HepG2 (cell line): ENCODE data around the gene ZBTB1. TPM values are rescaled to one million over a fixed set of nuclear protein-coding genes. Genes with fewer than 3 reads are reported as not detected.

Source experiments
- ATAC-seq: fragments of 200-7000 bp; cut with Tn5 transposase; 3 replicates; pipeline ENCODE4 v1.9.1; 2020; ENCODE audit warnings: mild to moderate bottlenecking, moderate library complexity
- BruUV-seq: library from RNA; stranded (reverse); fragments of 400-500 nt; replicated peaks from 2 replicates; lab custom pipeline; 2021; lab: Mats Ljungman, UMichigan
- CTCF ChIA-PET: fragments of 300-600 bp; formaldehyde crosslinking; extraction: SDS; loops from one replicate; lab custom pipeline; 2021; ENCODE audit warnings: low total read pairs, inconsistent platforms, low intra/inter-chr PET ratio; lab: Yijun Ruan, JAX
- POLR2A ChIA-PET: fragments of 350-600 bp; sonication (Branson Sonifier 250); formaldehyde crosslinking; loops from one replicate; lab custom pipeline; 2020; ENCODE audit warnings: antibody characterized with exemption, inconsistent platforms; lab: Yijun Ruan, JAX
- DNase-seq: peaks from one replicate; pipeline ENCODE4 v3.0.0-alpha.2; 2015; ENCODE audit warnings: low spot score
- FAIRE-seq: peaks from 3 replicates; lab custom pipeline; 2011; peaks lifted over from hg19 to GRCh38; lab: Jason Lieb, UNC
- H2AFZ ChIP-seq: one replicate; pipeline ENCODE4 v1.6.1; 2011; ENCODE audit warnings: low read length, inconsistent platforms
- H3K27ac ChIP-seq: fragments of 300-600 bp; 3 replicates; pipeline ENCODE4 v1.8.0; 2011; ENCODE audit warnings: mixed run types, mild to moderate bottlenecking, mixed read lengths, low read length, inconsistent platforms; ENCODE audit not compliant: insufficient read depth; ENCODE audit errors: extremely low read length
- H3K27me3 ChIP-seq, 2 experiments: fragments of 200-600 bp in 1 of 2; 2 replicates in 1 of 2; 3 replicates in 1 of 2; pipeline versions ENCODE4 v1.6.0 to v1.8.0; 2011; ENCODE audit warnings: low read length in 2 of 2, mild to moderate bottlenecking in 2 of 2, moderate library complexity in 2 of 2, inconsistent platforms in 1 of 2; ENCODE audit not compliant: insufficient read depth in 2 of 2, control insufficient read depth in 1 of 2
- H3K36me3 ChIP-seq, 2 experiments: fragments of 200-600 bp in 1 of 2; replicated peaks in 1 of 2; 2 replicates in 1 of 2; 3 replicates in 1 of 2; pipeline versions ENCODE4 v1.5.1 to v1.8.0; 2011; ENCODE audit warnings: low read length in 2 of 2, inconsistent platforms in 1 of 2; ENCODE audit not compliant: insufficient read depth in 2 of 2, control insufficient read depth in 1 of 2
- H3K4me1 ChIP-seq: 2 replicates; pipeline ENCODE4 v1.5.1; 2012; ENCODE audit warnings: low read length, inconsistent platforms; ENCODE audit not compliant: insufficient read depth
- H3K4me2 ChIP-seq: 2 replicates; pipeline ENCODE4 v1.6.0; 2011; ENCODE audit warnings: low read depth, low read length, inconsistent platforms
- H3K4me3 ChIP-seq, 3 experiments: fragments of 200-600 bp in 1 of 3; sonication (generic), shearing (Covaris generic) in 1 of 3; replicated peaks in 1 of 3; 2 replicates each; pipeline ENCODE4 v1.5.1; 2011 to 2016; ENCODE audit warnings: low read length in 3 of 3, inconsistent platforms in 2 of 3, low read depth in 2 of 3, mild to moderate bottlenecking in 2 of 3, control low read depth in 1 of 3, mixed read lengths in 1 of 3; ENCODE audit not compliant: insufficient read depth in 1 of 3
- H3K79me2 ChIP-seq: one replicate; pipeline ENCODE4 v1.6.1; 2011; ENCODE audit warnings: low read length, inconsistent platforms; ENCODE audit not compliant: insufficient read depth
- H3K9ac ChIP-seq: 2 replicates; pipeline ENCODE4 v1.6.0; 2011; ENCODE audit warnings: mild to moderate bottlenecking, low read depth, low read length, inconsistent platforms; ENCODE audit not compliant: insufficient read depth
- H3K9me3 ChIP-seq: 2 replicates; pipeline ENCODE4 v1.5.1; 2012; ENCODE audit warnings: mild to moderate bottlenecking, low read length
- H4K20me1 ChIP-seq: 2 replicates; pipeline ENCODE4 v1.6.0; 2011; ENCODE audit warnings: inconsistent platforms, mild to moderate bottlenecking, low read length, moderate library complexity; ENCODE audit not compliant: insufficient read depth
- EZH2 ChIP-seq: conservative IDR thresholded peaks from 2 replicates; pipeline ENCODE4 v1.6.1; 2012; ENCODE audit warnings: mild to moderate bottlenecking, low read depth, low read length, moderate library complexity
- GTF3A ChIP-seq: sonication (generic); formaldehyde crosslinking; conservative IDR thresholded peaks from 2 replicates; pipeline ENCODE4 v1.4.0; 2020; ENCODE audit warnings: mild to moderate bottlenecking, missing genetic modification reagents
- JUNB ChIP-seq: sonication (generic); formaldehyde crosslinking; IDR thresholded peaks from 2 replicates; pipeline ENCODE4 v1.8.0; 2022; ENCODE audit warnings: missing genetic modification reagents, mild to moderate bottlenecking, borderline replicate concordance
- MATR3 ChIP-seq: sonication (generic); formaldehyde crosslinking; IDR thresholded peaks from 2 replicates; pipeline ENCODE4 v1.4.0; 2020; ENCODE audit warnings: missing genetic modification reagents
- NAIF1 ChIP-seq: sonication (generic); formaldehyde crosslinking; IDR thresholded peaks from 2 replicates; pipeline ENCODE4 v1.5.0; 2020; ENCODE audit warnings: mild to moderate bottlenecking, missing genetic modification reagents, borderline replicate concordance
- SNAPC5 ChIP-seq: sonication (generic); formaldehyde crosslinking; IDR thresholded peaks from 2 replicates; pipeline ENCODE4 v1.8.1; 2023; ENCODE audit warnings: mild to moderate bottlenecking, missing genetic modification reagents, borderline replicate concordance
- ZBTB44 ChIP-seq: sonication (generic); formaldehyde crosslinking; IDR thresholded peaks from 2 replicates; pipeline ENCODE4 v1.4.0; 2020; ENCODE audit warnings: missing genetic modification reagents
- ZHX2 ChIP-seq, 2 experiments: sonication (generic) in 1 of 2; formaldehyde crosslinking in 1 of 2; IDR thresholded peaks; 2 replicates each; pipeline versions ENCODE4 v1.6.1 to v1.9.0; 2014 to 2022; ENCODE audit warnings: antibody characterized with exemption in 1 of 2, borderline replicate concordance in 1 of 2, inconsistent platforms in 1 of 2, low read depth in 1 of 2, missing genetic modification reagents in 1 of 2
- ZNF20 ChIP-seq: sonication (generic); formaldehyde crosslinking; IDR thresholded peaks from 2 replicates; pipeline ENCODE4 v1.4.0; 2020; ENCODE audit warnings: mild to moderate bottlenecking, moderate library complexity, missing genetic modification reagents
- ZNF326 ChIP-seq: sonication (generic); formaldehyde crosslinking; IDR thresholded peaks from 2 replicates; pipeline ENCODE4 v1.4.0; 2020; ENCODE audit warnings: missing genetic modification reagents, borderline replicate concordance
- ZNF510 ChIP-seq: sonication (generic); formaldehyde crosslinking; IDR thresholded peaks from 2 replicates; pipeline ENCODE4 v1.4.0; 2020; ENCODE audit warnings: low read depth, mild to moderate bottlenecking, missing genetic modification reagents
- ZNF775 ChIP-seq: sonication (generic); formaldehyde crosslinking; IDR thresholded peaks from 2 replicates; pipeline ENCODE4 v1.4.0; 2020; ENCODE audit warnings: missing genetic modification reagents, mild to moderate bottlenecking, moderate library complexity, borderline replicate concordance
- ZNF891 ChIP-seq: sonication (generic); formaldehyde crosslinking; IDR thresholded peaks from 2 replicates; pipeline ENCODE4 v1.5.0; 2020; ENCODE audit warnings: mild to moderate bottlenecking, missing genetic modification reagents
- ZSCAN29 ChIP-seq: sonication (generic); formaldehyde crosslinking; conservative IDR thresholded peaks from 2 replicates; pipeline ENCODE4 v1.4.0; 2020; ENCODE audit warnings: mild to moderate bottlenecking, missing genetic modification reagents
- WGBS: methylation state at CpG from one replicate; pipeline ENCODE4 v1.1.6; 2017; ENCODE audit warnings: low lambda C conversion rate; 5-methylcytosine and 5-hydroxymethylcytosine counted together
- in situ Hi-C: cut with HindIII; loops from 2 replicates; pipeline ENCODE4 v1.10.0; 2017; ENCODE audit warnings: low pct_unique_long_range_greater_than_20kb; ENCODE audit not compliant: extremely low pct_ligation_motif_present
- intact Hi-C: fragments of 100-400 bp; cut with micrococcal nuclease; formaldehyde crosslinking; loops from one replicate; pipeline ENCODE4 v1.10.0; 2022; ENCODE audit not compliant: unreplicated experiment
- polyA plus RNA-seq, 8 experiments: library from polyadenylated mRNA; depleted of rRNA in 3 of 8; stranded (reverse) in 7 of 8; unstranded in 1 of 8; fragments of >200 nt; fragmentation: Illumina TruSeq in 4 of 8; extraction: Trizol in 4 of 8; gene quantifications; 2 replicates each; pipeline versions ENCODE4 v1.2.1 to v1.2.3, GENCODE V29; 2011 to 2016; ENCODE audit warnings: low read depth in 4 of 8, missing spikeins in 1 of 8, mixed read lengths in 1 of 8; ENCODE audit not compliant: insufficient read depth in 1 of 8
- total RNA-seq, 5 experiments: library from RNA; depleted of rRNA; stranded (reverse); fragments of >200 nt; fragmentation: Illumina TruSeq; extraction: Trizol; gene quantifications; 2 replicates each; pipeline ENCODE4 v1.2.3, GENCODE V29; 2016; ENCODE audit warnings: low read depth in 1 of 5

The ZBTB1 gene
- total and polyA plus RNA-seq, 2 of the 13 experiments (the other 11 are each of a cell fraction or from before 2014, with no cell fraction given) = 18.8 to 22.6 TPM

GRCh38 chr14:64541261-64541971 lies 36.8 kb downstream of the ZBTB1 start:
- in situ Hi-C loops = loop anchor here (5.0 kb wide), 1 partner anchor 96 kb away; no protein-coding TSS in a partner anchor
- H3K27me3 ChIP-seq = no peaks in the 10 kb centered on the region
- H3K4me1 ChIP-seq = peaks cover 16% of the 10 kb centered on the region
- no peak for DNase-seq
- ChIA-PET CTCF (no interaction called here), POLR2A (no interaction called here)
- no peak overlapping the region for H3K4me3 ChIP-seq
- no peaks in the 10 kb centered on the region for H3K9me3 ChIP-seq
- no peaks in the 10 kb centered on the region for H3K79me2 ChIP-seq
- H2AFZ ChIP-seq = no peak overlapping the region
- no TSS peak for BruUV-seq
- H3K4me2 ChIP-seq = no peak overlapping the region
- WGBS = 96% methylated on average over 69 of the region's 73 CpGs
- H3K27ac ChIP-seq = no peak overlapping the region
- ATAC-seq = no peak
- H3K36me3 ChIP-seq = no peaks in the 10 kb centered on the region
- no peak for FAIRE-seq
- H4K20me1 ChIP-seq = no peaks in the 10 kb centered on the region
- intact Hi-C loops = no loop called here
- no peak overlapping the region for H3K9ac ChIP-seq
- TF ChIP-seq NAIF1 (CRISPR knock-in tag) (no peak), JUNB (CRISPR knock-in tag) (no peak), MATR3 (CRISPR knock-in tag) (no peak), EZH2 (no peak), ZHX2 (IDR thresholded peaks at IDR 0.05; ENCODE audit: low read depth) (no peak), ZHX2 (CRISPR knock-in tag; IDR thresholded peaks at IDR 0.05; ENCODE audit: borderline replicate concordance) (no peak), ZBTB44 (CRISPR knock-in tag) (no peak), ZNF326 (no peak), ZNF510 (CRISPR knock-in tag) (no peak), ZSCAN29 (CRISPR knock-in tag) (no peak), SNAPC5 (CRISPR knock-in tag) (no peak), ZNF891 (CRISPR knock-in tag) (no peak), ZNF775 (no peak), GTF3A (CRISPR knock-in tag) (no peak), ZNF20 (CRISPR knock-in tag) (no peak)
